NCI-H345 (cell line): ENCODE measurements around the gene TCL1B.

Experiments used
- DNase-seq: peaks from one replicate; lab custom pipeline; 2025; lab: John Stamatoyannopoulos, UW

TCL1B gene

GRCh38 chr14:95667249-95667693 is 19.0 kb upstream of the TCL1B start:
- peak; percentile 93 for DNase-seq

- DNase-seq, result no peak
Observed at GRCh38 chr14:95668235-95668772, 17.9 kb upstream of the TCL1B start.

GRCh38 chr14:95674613-95675012 is 11.6 kb upstream of the TCL1B start:
- no peak for DNase-seq

GRCh38 chr14:95675486-95675885 is 10.7 kb upstream of the TCL1B start:
- DNase-seq, result no peak

GRCh38 chr14:95677179-95677835 is 8.9 kb upstream of the TCL1B start:
- DNase-seq, result no peak

GRCh38 chr14:95679148-95679815 is 6.9 kb upstream of the TCL1B start:
- DNase-seq, result peak; percentile 90

- DNase-seq, result peak; percentile 96
Observed at GRCh38 chr14:95679998-95680735, 6.1 kb upstream of the TCL1B start.

- no peak for DNase-seq
Observed at GRCh38 chr14:95681153-95681552, 5.1 kb upstream of the TCL1B start.

GRCh38 chr14:95683793-95684192 is 2.4 kb upstream of the TCL1B start:
- no peak for DNase-seq

GRCh38 chr14:95686935-95687334 is 709 bp downstream of the TCL1B start:
- peak; percentile 93 for DNase-seq

GRCh38 chr14:95689441-95689840 is 3.2 kb downstream of the TCL1B start:
- no peak for DNase-seq

GRCh38 chr14:95690815-95691214 is 4.6 kb downstream of the TCL1B start:
- no peak for DNase-seq

- no peak for DNase-seq
Observed at GRCh38 chr14:95691591-95691990, 5.4 kb downstream of the TCL1B start.

GRCh38 chr14:95692109-95692508 is 5.9 kb downstream of the TCL1B start:
- no peak for DNase-seq

- DNase-seq, result no peak
Observed at GRCh38 chr14:95695051-95695450, 8.8 kb downstream of the TCL1B start.

- no peak for DNase-seq
Observed at GRCh38 chr14:95695913-95696312, 9.7 kb downstream of the TCL1B start.

GRCh38 chr14:95696741-95697140 is 10.5 kb downstream of the TCL1B start:
- DNase-seq, result no peak

GRCh38 chr14:95697764-95698163 is 11.5 kb downstream of the TCL1B start:
- no peak for DNase-seq

- DNase-seq, result no peak
Observed at GRCh38 chr14:95698287-95698686, 12.1 kb downstream of the TCL1B start.

GRCh38 chr14:95699412-95699811 is 13.2 kb downstream of the TCL1B start:
- DNase-seq, result no peak

GRCh38 chr14:95700221-95700976 is 14.2 kb downstream of the TCL1B start:
- no peak for DNase-seq

GRCh38 chr14:95701846-95702221 is 15.6 kb downstream of the TCL1B start:
- DNase-seq, result no peak
